ENCODE data around the gene RNU7-1.

GRCh38 chr12:6932766-6933165 is 10.8 kb upstream of the RNU7-1 start:
- TF ChIP-seq CTCF (conservative IDR thresholded peaks at IDR 0.05 in 1 of 2, IDR thresholded peaks at IDR 0.05 in 1 of 2; ENCODE audit: low read depth in 1 of 2, low read length in 2 of 2) (no peak), EZH2 (IDR thresholded peaks at IDR 0.05; ENCODE audit: low read length, missing control alignments) (no peak)
